ENCODE measurements around the gene NCK1. TPM values are rescaled to one million over a fixed set of nuclear protein-coding genes. Genes with fewer than 3 reads are reported as not detected.

NCK1 gene
- 32.6 and 50.4 TPM in 2 replicates for polyA plus RNA-seq

DNA sequence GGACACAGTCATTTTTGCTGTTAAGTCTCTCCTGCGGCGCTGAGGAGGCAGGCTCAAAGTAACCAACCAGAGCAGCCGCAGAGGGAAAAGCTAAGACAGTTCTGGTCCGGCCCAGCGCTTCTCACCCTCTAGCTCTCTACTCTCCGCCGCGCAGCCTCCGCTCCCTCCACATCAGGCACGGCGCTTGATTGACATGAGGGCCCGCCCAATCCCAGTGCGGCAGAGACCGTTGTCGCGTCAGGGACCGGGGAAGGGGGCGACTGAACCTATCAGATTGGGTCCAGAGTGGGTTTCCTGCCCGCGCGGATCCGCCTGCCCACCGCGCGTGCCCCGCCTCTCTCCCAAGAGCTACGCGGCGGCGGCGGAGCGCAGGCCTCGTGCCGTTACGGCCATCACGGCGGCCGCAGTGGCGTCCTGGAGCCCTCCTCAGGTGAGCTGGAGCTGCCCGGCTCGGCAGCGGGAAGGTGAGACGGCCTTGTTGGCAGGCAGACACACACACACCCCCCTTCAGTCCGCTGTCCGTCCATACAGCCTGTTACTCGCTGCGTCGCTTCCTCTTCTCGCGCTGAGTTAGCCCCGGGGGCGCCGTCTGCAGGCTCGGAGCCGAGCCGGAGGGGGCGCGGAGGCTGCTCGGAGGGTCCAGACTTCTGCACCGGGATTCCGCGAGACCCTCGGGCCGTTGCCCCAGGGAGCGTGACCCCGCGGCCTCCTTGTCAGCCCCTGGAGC lies at the start of gene NCK1:
TSS of gene NCK1 (plus strand) at position 319 of the 727 bp plus-strand sequence. CDS start 65,794 bp downstream, outside the sequence.

GRCh38 chr3:136818769-136819391 lies 43.1 kb upstream of the NCK1 start, which contains the start of gene SLC35G2:
Gene SLC35G2, plus strand, starts transcription at chr3:136819126. Its CDS starts 35,335 bp downstream, at chr3:136854461.

DNA sequence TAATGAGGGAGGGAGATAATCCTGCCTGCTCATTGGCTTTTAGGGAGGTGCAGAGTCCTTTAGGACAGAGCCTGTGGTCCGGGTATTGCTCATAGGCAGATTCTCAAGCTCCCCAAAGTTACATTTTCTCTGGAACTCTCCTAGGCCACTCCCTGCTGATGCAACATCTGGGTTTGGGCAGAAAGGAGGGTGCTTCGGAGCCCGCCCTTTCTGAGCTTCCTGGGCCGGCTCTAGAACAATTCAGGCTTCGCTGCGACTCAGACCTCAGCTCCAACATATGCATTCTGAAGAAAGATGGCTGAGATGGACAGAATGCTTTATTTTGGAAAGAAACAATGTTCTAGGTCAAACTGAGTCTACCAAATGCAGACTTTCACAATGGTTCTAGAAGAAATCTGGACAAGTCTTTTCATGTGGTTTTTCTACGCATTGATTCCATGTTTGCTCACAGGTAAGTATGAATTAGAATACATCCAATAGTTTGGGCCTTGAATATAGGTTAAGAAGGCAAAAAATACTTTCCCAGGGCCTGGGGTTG lies 95.8 kb downstream of the NCK1 start, which contains the start of gene IL20RB:
TSS of gene IL20RB (plus strand) at position 233 of the 538 bp plus-strand sequence. CDS start at position 364, 131 bp downstream.

Other genes with a start within 250 kb of the NCK1 start
- gene STAG1, start 109.8 kb upstream of the NCK1 start, polyA plus RNA-seq = 5.8 and 6.5 TPM in 2 replicates
- gene SLC35G2, start 43.1 kb upstream of the NCK1 start, polyA plus RNA-seq = 115 and 122 TPM in 2 replicates
- gene IL20RB, start 95.8 kb downstream of the NCK1 start, polyA plus RNA-seq = not detected in 2 replicates

Data from Purkinje cell (primary cell).